GM18907 (cell line): Measurements from ENCODE around the gene ZSCAN2.

Experiments used
- ATAC-seq: cut with Tn5 transposase; IDR thresholded peaks from one replicate; pipeline ENCODE4 v1.9.1; 2021; ENCODE audit warnings: mild to moderate bottlenecking, moderate library complexity; ENCODE audit not compliant: unreplicated experiment

ZSCAN2 gene

GRCh38 chr15:84668221-84668982, 67.6 kb downstream of the ZSCAN2 start:
- no peak for ATAC-seq

GRCh38 chr15:84669726-84670125, 68.9 kb downstream of the ZSCAN2 start:
- ATAC-seq, result no peak

DNA sequence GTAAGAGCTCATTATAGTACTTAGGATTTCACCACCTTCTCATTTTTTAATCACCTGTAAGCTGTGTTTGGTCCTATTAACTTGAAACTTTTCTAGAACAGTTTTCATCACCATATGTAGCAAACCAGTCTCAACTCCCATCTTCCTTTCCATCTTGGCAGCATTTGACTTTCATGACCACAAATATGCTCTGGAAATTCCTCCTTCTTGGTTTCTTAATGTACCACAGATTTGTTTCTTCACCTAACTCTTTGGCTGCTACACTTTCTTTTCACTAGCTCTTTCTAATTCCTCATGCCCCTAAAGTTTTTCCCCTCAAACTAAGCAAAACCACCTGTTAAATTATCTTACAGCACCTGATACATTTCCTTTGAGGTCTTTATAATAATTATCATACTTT, 70.4 kb downstream of the ZSCAN2 start:
- ATAC-seq, result no peak
